Endothelial cell of umbilical vein (primary cell): ENCODE results near the gene FANCI. TPM values are rescaled to one million over a fixed set of nuclear protein-coding genes. Genes with fewer than 3 reads are reported as not detected.

Source experiments
- BruUV-seq: library from RNA; stranded (reverse); fragments of 400-500 nt; replicated peaks from 2 replicates; lab custom pipeline; 2021; lab: Mats Ljungman, UMichigan
- CTCF ChIA-PET: fragments of 300-600, 350-600 bp; sonication (Branson Sonifier 250); formaldehyde crosslinking; loops from one replicate; lab custom pipeline; 2021; ENCODE audit warnings: antibody characterized with exemption, inconsistent platforms; lab: Charles Lee
- POLR2A ChIA-PET: fragments of 300-600, 350-600 bp; sonication (Branson Sonifier 250); formaldehyde crosslinking; loops from one replicate; lab custom pipeline; 2021; ENCODE audit warnings: antibody characterized with exemption, inconsistent platforms; lab: Charles Lee
- DNase-seq: peaks from one replicate; pipeline ENCODE4 v3.0.0-alpha.2; 2011; ENCODE audit warnings: low read depth, low spot score
- FAIRE-seq: peaks from 2 replicates; lab custom pipeline; 2011; peaks lifted over from hg19 to GRCh38; lab: Jason Lieb, UNC
- H2AFZ ChIP-seq: 2 replicates; pipeline ENCODE4 v1.6.0; 2012; ENCODE audit warnings: low read depth, low read length, control low read depth, inconsistent platforms
- H3K27ac ChIP-seq: 2 replicates; pipeline ENCODE4 v1.5.1; 2011; ENCODE audit warnings: low read depth, mild to moderate bottlenecking, control low read depth, low read length, moderate library complexity; ENCODE audit not compliant: insufficient read depth
- H3K27me3 ChIP-seq, 2 experiments: 2 replicates each; pipeline versions ENCODE4 v1.6.0 to v1.6.1; 2011; ENCODE audit warnings: low read length in 2 of 2, mixed read lengths in 1 of 2; ENCODE audit not compliant: control insufficient read depth in 2 of 2, insufficient read depth in 2 of 2
- H3K36me3 ChIP-seq, 2 experiments: 2 replicates in 1 of 2; 3 replicates in 1 of 2; pipeline ENCODE4 v1.5.1; 2011; ENCODE audit warnings: low read length in 2 of 2, mild to moderate bottlenecking in 1 of 2, moderate library complexity in 1 of 2; ENCODE audit not compliant: control insufficient read depth in 2 of 2, insufficient read depth in 2 of 2; ENCODE audit errors: extremely low read depth in 1 of 2
- H3K4me1 ChIP-seq: 3 replicates; pipeline ENCODE4 v1.5.1; 2011; ENCODE audit warnings: mild to moderate bottlenecking, low read length; ENCODE audit not compliant: control insufficient read depth, insufficient read depth; ENCODE audit errors: extremely low read depth
- H3K4me2 ChIP-seq: 2 replicates; pipeline ENCODE4 v1.6.1; 2011; ENCODE audit warnings: low read length, control low read depth, mixed read lengths; ENCODE audit not compliant: insufficient read depth
- H3K4me3 ChIP-seq, 3 experiments: fragments of 200-600 bp in 1 of 3; sonication (generic), shearing (Covaris generic) in 1 of 3; replicated peaks in 1 of 3; 2 replicates each; pipeline ENCODE4 v1.5.1; 2011 to 2016; ENCODE audit warnings: control low read depth in 3 of 3, low read length in 3 of 3, mild to moderate bottlenecking in 2 of 3, inconsistent platforms in 1 of 3, low read depth in 1 of 3, moderate library complexity in 1 of 3; ENCODE audit not compliant: insufficient read depth in 1 of 3
- H3K79me2 ChIP-seq: 2 replicates; pipeline ENCODE4 v1.6.0; 2012; ENCODE audit warnings: low read length, inconsistent platforms; ENCODE audit not compliant: control insufficient read depth, insufficient read depth
- H3K9ac ChIP-seq: replicated peaks from 2 replicates; pipeline ENCODE3; 2011; ENCODE audit warnings: low read length, control low read depth; ENCODE audit not compliant: insufficient read depth; ENCODE audit errors: extremely low read depth
- H3K9me1 ChIP-seq: replicated peaks from 3 replicates; pipeline ENCODE4 v1.6.0; 2011; ENCODE audit warnings: mild to moderate bottlenecking, low read length; ENCODE audit not compliant: control insufficient read depth, insufficient read depth; ENCODE audit errors: extremely low read depth
- H3K9me3 ChIP-seq: replicated peaks from 2 replicates; pipeline ENCODE4 v1.5.1; 2012; ENCODE audit warnings: low read length, inconsistent platforms; ENCODE audit not compliant: control insufficient read depth, insufficient read depth
- H4K20me1 ChIP-seq: replicated peaks from 2 replicates; pipeline ENCODE3; 2011; ENCODE audit warnings: mild to moderate bottlenecking, low read length; ENCODE audit not compliant: control insufficient read depth, insufficient read depth; ENCODE audit errors: extremely low read depth
- EZH2 ChIP-seq: IDR thresholded peaks from 2 replicates; pipeline ENCODE4 v1.6.1; 2012; ENCODE audit warnings: borderline replicate concordance, low read depth, mild to moderate bottlenecking, moderate library complexity, low read length, inconsistent platforms; ENCODE audit not compliant: severe bottlenecking
- FOS ChIP-seq: IDR thresholded peaks from 2 replicates; pipeline ENCODE4 v1.6.1; 2011; ENCODE audit warnings: mild to moderate bottlenecking, low read length, moderate library complexity, borderline replicate concordance; ENCODE audit not compliant: insufficient read depth
- GATA2 ChIP-seq: IDR thresholded peaks from 2 replicates; pipeline ENCODE4 v1.7.0; 2011; ENCODE audit warnings: low read depth, mild to moderate bottlenecking, moderate library complexity, mixed read lengths, low read length; ENCODE audit not compliant: insufficient read length, insufficient read depth
- JUN ChIP-seq: IDR thresholded peaks from 2 replicates; pipeline ENCODE4 v1.6.1; 2011; ENCODE audit warnings: borderline replicate concordance, low read depth; ENCODE audit not compliant: insufficient read length, insufficient read depth
- MYC ChIP-seq: IDR thresholded peaks from one replicate; pipeline ENCODE4 v1.6.1; 2011; ENCODE audit warnings: mild to moderate bottlenecking, low read depth, low read length
- POLR2A ChIP-seq: IDR thresholded peaks from 2 replicates; pipeline ENCODE4 v1.6.1; 2012; ENCODE audit warnings: low read depth, mild to moderate bottlenecking, control low read depth, low read length
- POLR2AphosphoS5 ChIP-seq: IDR thresholded peaks from 2 replicates; pipeline ENCODE4 v1.6.1; 2012; ENCODE audit warnings: low read depth, mild to moderate bottlenecking, control low read depth, low read length, moderate library complexity; ENCODE audit not compliant: insufficient read depth
- dilution Hi-C: fragments of 300-500 bp; cut with MboI; formaldehyde crosslinking; loops from one replicate; pipeline ENCODE4 v1.15.0; 2019; ENCODE audit warnings: low sequenced_read_pairs; ENCODE audit not compliant: extremely low pct_ligation_motif_present
- intact Hi-C: fragments of 100-400 bp; cut with micrococcal nuclease; formaldehyde crosslinking; loops from one replicate; pipeline ENCODE4 v1.10.0; 2022
- polyA plus RNA-seq, 4 experiments: library from polyadenylated mRNA; depleted of rRNA in 3 of 4; stranded (reverse) in 3 of 4; unstranded in 1 of 4; fragments of >200 nt; gene quantifications; 2 replicates each; pipeline versions ENCODE4 v1.2.1 to v1.2.3, GENCODE V29; 2011 to 2012; ENCODE audit warnings: missing spikeins in 1 of 4
- total RNA-seq: library from RNA; stranded (reverse); gene quantifications from 2 replicates; pipeline ENCODE4 v1.2.3, GENCODE V29; 2021
- TF ChIP-seq, protein P1 (sequence below): IDR thresholded peaks from 2 replicates; pipeline ENCODE4 v1.6.1; 2011; ENCODE audit not compliant: insufficient read depth, insufficient read length
- TF ChIP-seq, protein P2 (sequence below), 2 donors: IDR thresholded peaks; 1 replicate in 1 of 2; 2 replicates in 1 of 2; pipeline ENCODE4 v1.5.1; 2011; ENCODE audit warnings: low read length in 2 of 2, mild to moderate bottlenecking in 2 of 2, moderate library complexity in 2 of 2, control low read depth in 1 of 2, inconsistent platforms in 1 of 2, low read depth in 1 of 2; ENCODE audit not compliant: insufficient read depth in 1 of 2; ENCODE audit errors: extremely low read depth in 1 of 2

FANCI gene
- total and polyA plus RNA-seq, 2 donors (not counting 3 experiments of a cell fraction or from before 2014, with no cell fraction given) = 10.8 to 74.7 TPM

DNA sequence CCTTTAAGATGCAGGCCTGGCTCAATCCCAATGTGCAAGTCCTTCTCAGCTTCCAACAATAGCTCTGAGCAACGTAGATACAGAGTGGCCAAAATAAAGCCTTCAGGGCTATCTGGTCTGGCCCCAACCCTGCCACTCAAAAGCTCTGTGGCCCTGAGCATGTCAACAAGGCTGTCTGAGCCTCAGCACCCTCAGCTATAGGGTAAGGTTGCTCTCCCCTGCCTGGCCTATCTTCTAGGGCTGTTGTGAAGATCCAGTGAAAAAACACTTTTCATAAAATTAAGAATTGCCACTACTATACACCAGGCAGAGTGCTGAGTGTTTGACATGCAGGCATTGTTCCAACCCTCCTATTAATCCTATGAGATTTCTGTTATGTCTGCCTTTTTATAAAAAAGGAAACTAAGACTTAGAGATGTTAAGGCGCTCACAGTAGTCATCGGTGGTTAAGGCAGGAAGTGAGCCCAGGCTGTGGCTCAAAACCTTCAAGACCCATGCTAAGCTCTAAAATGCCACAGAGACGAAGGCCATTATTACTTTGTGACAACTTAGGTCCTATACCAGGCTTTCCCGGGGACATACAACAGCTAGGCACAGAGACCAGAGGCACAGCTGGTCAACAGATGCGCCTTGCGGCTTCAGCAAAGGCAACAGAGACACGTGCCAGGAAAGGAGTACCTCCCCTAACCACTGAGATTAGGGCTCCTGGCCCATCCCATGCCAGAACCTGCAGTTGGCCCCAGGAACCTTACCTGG, 85.7 kb downstream of the FANCI start:
- no peak for DNase-seq
- TF ChIP-seq JUN (no peak), MYC (no peak), POLR2AphosphoS5 (no peak), FOS (no peak), EZH2 (no peak), POLR2A (no peak), GATA2 (no peak)
- TF ChIP-seq, protein P1, sequence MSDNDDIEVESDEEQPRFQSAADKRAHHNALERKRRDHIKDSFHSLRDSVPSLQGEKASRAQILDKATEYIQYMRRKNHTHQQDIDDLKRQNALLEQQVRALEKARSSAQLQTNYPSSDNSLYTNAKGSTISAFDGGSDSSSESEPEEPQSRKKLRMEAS = no peak
- TF ChIP-seq, protein P2, sequence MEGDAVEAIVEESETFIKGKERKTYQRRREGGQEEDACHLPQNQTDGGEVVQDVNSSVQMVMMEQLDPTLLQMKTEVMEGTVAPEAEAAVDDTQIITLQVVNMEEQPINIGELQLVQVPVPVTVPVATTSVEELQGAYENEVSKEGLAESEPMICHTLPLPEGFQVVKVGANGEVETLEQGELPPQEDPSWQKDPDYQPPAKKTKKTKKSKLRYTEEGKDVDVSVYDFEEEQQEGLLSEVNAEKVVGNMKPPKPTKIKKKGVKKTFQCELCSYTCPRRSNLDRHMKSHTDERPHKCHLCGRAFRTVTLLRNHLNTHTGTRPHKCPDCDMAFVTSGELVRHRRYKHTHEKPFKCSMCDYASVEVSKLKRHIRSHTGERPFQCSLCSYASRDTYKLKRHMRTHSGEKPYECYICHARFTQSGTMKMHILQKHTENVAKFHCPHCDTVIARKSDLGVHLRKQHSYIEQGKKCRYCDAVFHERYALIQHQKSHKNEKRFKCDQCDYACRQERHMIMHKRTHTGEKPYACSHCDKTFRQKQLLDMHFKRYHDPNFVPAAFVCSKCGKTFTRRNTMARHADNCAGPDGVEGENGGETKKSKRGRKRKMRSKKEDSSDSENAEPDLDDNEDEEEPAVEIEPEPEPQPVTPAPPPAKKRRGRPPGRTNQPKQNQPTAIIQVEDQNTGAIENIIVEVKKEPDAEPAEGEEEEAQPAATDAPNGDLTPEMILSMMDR (IDR thresholded peaks at IDR 0.05; ENCODE audit: extremely low read depth in 1 of 2, insufficient read depth in 1 of 2, low read depth in 1 of 2, low read length in 2 of 2) = no peak
- Histone ChIP-seq H3K36me3 (peaks cover 37 to 60% of the 10 kb centered on the region in 2 experiments), H3K27ac (no peak overlapping the region), H3K4me3 (no peak overlapping the region), H3K9ac (no peak overlapping the region), H3K4me1 (peaks cover 22% of the 10 kb centered on the region), H3K4me2 (no peak overlapping the region), H4K20me1 (peaks cover 7% of the 10 kb centered on the region), H3K9me1 (no peaks in the 10 kb centered on the region), H2AFZ (no peak overlapping the region), H3K27me3 (no peaks in the 10 kb centered on the region), H3K9me3 (no peaks in the 10 kb centered on the region), H3K79me2 (peaks cover 54% of the 10 kb centered on the region)
- no TSS peak for BruUV-seq
- ChIA-PET CTCF (interaction anchor here (1.0 kb wide), 1 partner anchor 10 kb away, joined by 3 read pairs; no protein-coding TSS in a partner anchor), POLR2A (interaction anchor here (0.6 to 0.7 kb wide), 2 partner anchors 13 to 54 kb away, joined by 3 to 6 read pairs; no protein-coding TSS in a partner anchor)
- no peak for FAIRE-seq
- intact Hi-C loops (loop anchor here (5.0 to 10.0 kb wide), 2 partner anchors 432 to 705 kb away; partner anchors contain the start of genes AEN and HAPLN3), dilution Hi-C loops (no loop called here)
